Measurements from ENCODE around the gene FAM219B.

GRCh38 chr15:74863239-74864056 is 43.2 kb downstream of the FAM219B start:
- TF ChIP-seq POLR2A (IDR thresholded peaks at IDR 0.05; ENCODE audit: low read depth, low read length) (no peak), CTCF (conservative IDR thresholded peaks at IDR 0.05; ENCODE audit: low read depth, low read length) (no peak), MAZ (IDR thresholded peaks at IDR 0.05; ENCODE audit: borderline replicate concordance, low read depth, low read length) (no peak), SMC3 (IDR thresholded peaks at IDR 0.05; ENCODE audit: low read depth, low read length) (no peak), CEBPB (IDR thresholded peaks at IDR 0.05; ENCODE audit: low read depth, low read length) (no peak), RAD21 (IDR thresholded peaks at IDR 0.05; ENCODE audit: low read length) (no peak), CHD1 (IDR thresholded peaks at IDR 0.05; ENCODE audit: low read depth, low read length) (no peak), MXI1 (IDR thresholded peaks at IDR 0.05; ENCODE audit: borderline replicate concordance, low read depth, low read length) (no peak)
